ENCODE data around the gene PRKCZ. TPM values are rescaled to one million over a fixed set of nuclear protein-coding genes. Genes with fewer than 3 reads are reported as not detected.

The PRKCZ gene
- total and polyA plus RNA-seq, 7 experiments from 2014 or later, result 3.6 to 29.6 (median 24.0) TPM

- H3K4me1 Mint-ChIP-seq, result peaks cover 0 to 10% (median 6%) of the 10 kb centered on the region in 7 donors
- Histone ChIP-seq H3K27me3 (ENCODE audit: control insufficient read depth in 2 of 2, insufficient read depth in 2 of 2, low read length in 2 of 2) (no peaks in the 10 kb centered on the region), H3K4me1 (ENCODE audit: control insufficient read depth in 2 of 2, insufficient read depth in 2 of 2, low read length in 2 of 2) (peaks cover 0 to 5% of the 10 kb centered on the region in 2 donors), H3K4me3 (ENCODE audit: low read length) (no peak overlapping the region), H3K36me3 (ENCODE audit: control insufficient read depth in 2 of 3, insufficient read depth in 3 of 3, low read length in 3 of 3) (peaks cover 0 to 10% (median 0%) of the 10 kb centered on the region in 3 experiments), H3K9me3 (ENCODE audit: control insufficient read depth in 2 of 3, low read length in 3 of 3) (no peaks in the 10 kb centered on the region), H3K27ac (ENCODE audit: low read depth, low read length) (no peak overlapping the region)
- H3K36me3 Mint-ChIP-seq, result peaks cover 0 to 8% (median 3%) of the 10 kb centered on the region in 5 donors
- intact Hi-C loops (cut with micrococcal nuclease), result no loop called here
- peak overlapping the region in 2 of 10 donors; percentile 6 to 51 for H3K4me3 Mint-ChIP-seq
- POLR2A ChIA-PET, result interaction anchor here (0.7 to 1.1 kb wide), 2 partner anchors 19 to 67 kb away, joined by 3 to 4 read pairs; no protein-coding TSS in a partner anchor
- DNase-seq (no peak), ATAC-seq (no peak)
- peaks cover 0 to 11% (median 0%) of the 10 kb centered on the region in 5 donors for H3K27me3 Mint-ChIP-seq
- H3K27ac Mint-ChIP-seq, result peak overlapping the region in 5 of 9 donors; percentile 17 to 63 (median 41)
- peaks cover 0 to 3% (median 0%) of the 10 kb centered on the region in 11 donors for H3K9me3 Mint-ChIP-seq
- CTCF ChIA-PET, result interaction anchor here (0.7 to 0.9 kb wide), 3 partner anchors 15 to 91 kb away, joined by 3 to 5 read pairs (median 3); no protein-coding TSS in a partner anchor
These were observed 174.6 kb downstream of the PRKCZ start for GRCh38 chr1:2224631-2225428.

GRCh38 chr1:2226525-2227345, 176.5 kb downstream of the PRKCZ start:
- no peak for ATAC-seq
- CTCF ChIA-PET, result no interaction called here
- Mint-ChIP-seq H3K9me3 (peaks cover 0 to 6% (median 0%) of the 10 kb centered on the region in 11 donors), H3K27me3 (peaks cover 0 to 8% (median 0%) of the 10 kb centered on the region in 5 donors), H3K4me3 (peak overlapping the region; percentile 71 to 92 (median 86)), H3K36me3 (peaks cover 0 to 12% (median 4%) of the 10 kb centered on the region in 5 donors), H3K27ac (peak overlapping the region in 8 of 9 donors; percentile 68 to 98 (median 92)), H3K4me1 (peaks cover 6 to 18% (median 10%) of the 10 kb centered on the region in 7 donors)
- intact Hi-C loops (cut with micrococcal nuclease), result loop anchor here (1.0 to 2.0 kb wide), 5 partner anchors 14 to 322 kb away; partner anchors contain the start of genes MORN1 (in 1 of the 2) and RER1 (in 1 of the 2)
- Histone ChIP-seq H3K27ac (ENCODE audit: low read depth, low read length) (peak overlapping the region; percentile 72), H3K4me1 (ENCODE audit: control insufficient read depth in 2 of 2, insufficient read depth in 2 of 2, low read length in 2 of 2) (peaks cover 5 to 6% of the 10 kb centered on the region in 2 donors), H3K27me3 (ENCODE audit: control insufficient read depth in 2 of 2, insufficient read depth in 2 of 2, low read length in 2 of 2) (no peaks in the 10 kb centered on the region), H3K9me3 (ENCODE audit: control insufficient read depth in 2 of 3, low read length in 3 of 3) (no peaks in the 10 kb centered on the region), H3K36me3 (ENCODE audit: control insufficient read depth in 2 of 3, insufficient read depth in 3 of 3, low read length in 3 of 3) (peaks cover 0 to 28% (median 0%) of the 10 kb centered on the region in 3 experiments), H3K4me3 (ENCODE audit: low read length) (peak overlapping the region; percentile 33)
- DNase-seq, result peak in 1 of 9 donors; percentile 35
- POLR2A ChIA-PET, result interaction anchor here (1.0 to 8.1 kb wide), 10 partner anchors 15 to 165 kb away, joined by 3 to 99 read pairs (median 6); partner anchors contain the start of genes FAAP20, MORN1 and RER1

- Mint-ChIP-seq H3K9me3 (peaks cover 0 to 6% (median 0%) of the 10 kb centered on the region in 11 donors), H3K4me3 (peak overlapping the region in 9 of 10 donors; percentile 56 to 83 (median 69)), H3K36me3 (peaks cover 0 to 14% (median 4%) of the 10 kb centered on the region in 5 donors), H3K27ac (peak overlapping the region in 4 of 9 donors; percentile 26 to 80 (median 62)), H3K4me1 (peaks cover 9 to 24% (median 17%) of the 10 kb centered on the region in 7 donors), H3K27me3 (peaks cover 0 to 8% (median 0%) of the 10 kb centered on the region in 5 donors)
- Histone ChIP-seq H3K36me3 (ENCODE audit: control insufficient read depth in 2 of 3, insufficient read depth in 3 of 3, low read length in 3 of 3) (peaks cover 0 to 28% (median 0%) of the 10 kb centered on the region in 3 experiments), H3K4me1 (ENCODE audit: control insufficient read depth in 2 of 2, insufficient read depth in 2 of 2, low read length in 2 of 2) (peaks cover 5 to 14% of the 10 kb centered on the region in 2 donors), H3K27ac (ENCODE audit: low read depth, low read length) (peak overlapping the region; percentile 72), H3K4me3 (ENCODE audit: low read length) (peak overlapping the region; percentile 33), H3K9me3 (ENCODE audit: control insufficient read depth in 2 of 3, low read length in 3 of 3) (no peaks in the 10 kb centered on the region), H3K27me3 (ENCODE audit: control insufficient read depth in 2 of 2, insufficient read depth in 2 of 2, low read length in 2 of 2) (no peaks in the 10 kb centered on the region)
- POLR2A ChIA-PET, result interaction anchor here (0.6 to 8.1 kb wide), 13 partner anchors 14 to 297 kb away, joined by 3 to 99 read pairs (median 4); partner anchors contain the start of genes FAAP20, MORN1 and RER1
- peak; percentile 87 to 98 (median 97) for DNase-seq
- CTCF ChIA-PET, result interaction anchor here (1.0 kb wide), 1 partner anchor 33 kb away, joined by 4 read pairs; the partner anchor contains the start of gene FAAP20
- ATAC-seq, result peak; percentile 88
- intact Hi-C loops (cut with micrococcal nuclease), result loop anchor here (1.0 to 2.0 kb wide), 5 partner anchors 15 to 321 kb away; partner anchors contain the start of genes MORN1 (in 1 of the 2) and RER1 (in 1 of the 2)
These were observed 177.3 kb downstream of the PRKCZ start for GRCh38 chr1:2227346-2228156.

GRCh38 chr1:2228157-2228594, 178.0 kb downstream of the PRKCZ start, which contains the start of gene SKI:
Gene SKI, plus strand, starts transcription at chr1:2228319. Its CDS starts 448 bp downstream, at chr1:2228767.
- H3K4me3 Mint-ChIP-seq, result peak within 1 kb of the TSS; percentile 89 to 100 (median 95)
- H3K36me3 Mint-ChIP-seq, result peaks cover 0 to 17% (median 4%) of the 10 kb centered on the region in 5 donors
- peak within 1 kb of the TSS; percentile 91 to 99 (median 96) for H3K27ac Mint-ChIP-seq
- intact Hi-C loops (cut with micrococcal nuclease), result no loop called here
- POLR2A ChIA-PET, result interaction anchor here (1.1 to 8.1 kb wide), 8 partner anchors 14 to 87 kb away, joined by 3 to 99 read pairs (median 16); no protein-coding TSS in a partner anchor
- ATAC-seq (no peak), DNase-seq (no peak)
- CTCF ChIA-PET, result interaction anchor here (1.0 to 1.6 kb wide), 3 partner anchors 11 to 73 kb away, joined by 3 to 4 read pairs (median 3); partner anchors contain the start of gene FAAP20
- H3K36me3 ChIP-seq (ENCODE audit: control insufficient read depth in 2 of 3, insufficient read depth in 3 of 3, low read length in 3 of 3), result peaks cover 0 to 28% (median 0%) of the 10 kb centered on the region in 3 experiments
- no peaks in the 10 kb centered on the region for H3K9me3 ChIP-seq (ENCODE audit: control insufficient read depth in 2 of 3, low read length in 3 of 3)
- H3K27me3 ChIP-seq (ENCODE audit: control insufficient read depth in 2 of 2, insufficient read depth in 2 of 2, low read length in 2 of 2), result no peaks in the 10 kb centered on the region
- peak within 1 kb of the TSS; percentile 78 for H3K27ac ChIP-seq (ENCODE audit: low read depth, low read length)
- peaks cover 0 to 6% (median 0%) of the 10 kb centered on the region in 11 donors for H3K9me3 Mint-ChIP-seq
- H3K27me3 Mint-ChIP-seq, result peaks cover 0 to 3% (median 0%) of the 10 kb centered on the region in 5 donors
- peak within 1 kb of the TSS; percentile 83 for H3K4me3 ChIP-seq (ENCODE audit: low read length)
- H3K4me1 Mint-ChIP-seq, result peaks cover 14 to 29% (median 23%) of the 10 kb centered on the region in 7 donors
- H3K4me1 ChIP-seq (ENCODE audit: control insufficient read depth in 2 of 2, insufficient read depth in 2 of 2, low read length in 2 of 2), result peaks cover 9 to 20% of the 10 kb centered on the region in 2 donors

- Mint-ChIP-seq H3K36me3 (peaks cover 0 to 17% (median 4%) of the 10 kb centered on the region in 5 donors), H3K27ac (peak overlapping the region; percentile 91 to 99 (median 96)), H3K27me3 (peaks cover 0 to 3% (median 0%) of the 10 kb centered on the region in 5 donors), H3K4me3 (peak overlapping the region; percentile 89 to 100 (median 95)), H3K9me3 (peaks cover 0 to 6% (median 0%) of the 10 kb centered on the region in 11 donors), H3K4me1 (peaks cover 18 to 34% (median 28%) of the 10 kb centered on the region in 7 donors)
- ATAC-seq (no peak), DNase-seq (peak in 1 of 9 donors; percentile 51)
- no peaks in the 10 kb centered on the region for H3K27me3 ChIP-seq (ENCODE audit: control insufficient read depth in 2 of 2, insufficient read depth in 2 of 2, low read length in 2 of 2)
- H3K27ac ChIP-seq (ENCODE audit: low read depth, low read length), result peak overlapping the region; percentile 78
- peak overlapping the region; percentile 83 for H3K4me3 ChIP-seq (ENCODE audit: low read length)
- peaks cover 0 to 28% (median 0%) of the 10 kb centered on the region in 3 experiments for H3K36me3 ChIP-seq (ENCODE audit: control insufficient read depth in 2 of 3, insufficient read depth in 3 of 3, low read length in 3 of 3)
- ChIA-PET CTCF (interaction anchor here (1.5 to 3.7 kb wide), 3 partner anchors 11 to 73 kb away, joined by 3 to 16 read pairs (median 3); no protein-coding TSS in a partner anchor), POLR2A (interaction anchor here (0.8 to 10.1 kb wide), 15 partner anchors 10 to 319 kb away, joined by 3 to 244 read pairs (median 6); partner anchors contain the start of genes MORN1 and RER1)
- H3K9me3 ChIP-seq (ENCODE audit: control insufficient read depth in 2 of 3, low read length in 3 of 3), result no peaks in the 10 kb centered on the region
- intact Hi-C loops (cut with micrococcal nuclease), result no loop called here
- peaks cover 14 to 25% of the 10 kb centered on the region in 2 donors for H3K4me1 ChIP-seq (ENCODE audit: control insufficient read depth in 2 of 2, insufficient read depth in 2 of 2, low read length in 2 of 2)
These were observed 178.5 kb downstream of the PRKCZ start for GRCh38 chr1:2228694-2229036.
